NCI-H2107 treated with DMSO at 0.1 percent for 48 hours (cell line): ENCODE results near the gene UQCRC1.
"Not testable (repeated sequence)": the region's sequence is repeated elsewhere in the genome, so short reads cannot be mapped to it uniquely, and the experiment has no call there.

Experiments used
- DNase-seq: peaks from one replicate; lab custom pipeline; 2025; ENCODE audit not compliant: unreplicated experiment; lab: John Stamatoyannopoulos, UW

The UQCRC1 gene

GRCh38 chr3:48555949-48556795, 53.3 kb downstream of the UQCRC1 start:
- DNase-seq = no peak

GRCh38 chr3:48555231-48555948, 54.1 kb downstream of the UQCRC1 start:
- DNase-seq = no peak

GRCh38 chr3:48553886-48554845, 55.3 kb downstream of the UQCRC1 start:
- no peak for DNase-seq

- DNase-seq = no peak
Measured at GRCh38 chr3:48553361-48553760, 56.1 kb downstream of the UQCRC1 start.

- DNase-seq = no peak
Measured at GRCh38 chr3:48552111-48552951, 57.1 kb downstream of the UQCRC1 start.

- not testable (repeated sequence) for DNase-seq
Measured at GRCh38 chr3:48551651-48552050, 57.8 kb downstream of the UQCRC1 start.
